Endothelial cell (in vitro differentiated cells): Measurements from ENCODE around the gene C9orf50. TPM values are rescaled to one million over a fixed set of nuclear protein-coding genes. Genes with fewer than 3 reads are reported as not detected.

Experiments used
- DNase-seq: peaks from one replicate; pipeline ENCODE4 v3.0.0; 2021; ENCODE audit warnings: low spot score
- H3K27ac Mint-ChIP-seq: one replicate; pipeline ENCODE4 v1.8.0; 2021; ENCODE audit warnings: mixed read lengths, inconsistent platforms; ENCODE audit not compliant: unreplicated experiment
- H3K27me3 Mint-ChIP-seq: one replicate; pipeline ENCODE4 v1.8.0; 2021; ENCODE audit warnings: mild to moderate bottlenecking, moderate library complexity, mixed read lengths, inconsistent platforms; ENCODE audit not compliant: unreplicated experiment
- H3K36me3 Mint-ChIP-seq: one replicate; pipeline ENCODE4 v1.8.0; 2021; ENCODE audit warnings: mild to moderate bottlenecking, low read depth, mixed read lengths, inconsistent platforms; ENCODE audit not compliant: unreplicated experiment
- H3K4me1 Mint-ChIP-seq: one replicate; pipeline ENCODE4 v1.8.0; 2021; ENCODE audit warnings: mild to moderate bottlenecking, mixed read lengths, inconsistent platforms; ENCODE audit not compliant: unreplicated experiment
- H3K4me3 Mint-ChIP-seq: one replicate; pipeline ENCODE4 v1.8.0; 2021; ENCODE audit warnings: mild to moderate bottlenecking, mixed read lengths, inconsistent platforms; ENCODE audit not compliant: unreplicated experiment
- H3K9me3 Mint-ChIP-seq: one replicate; pipeline ENCODE4 v1.8.0; 2021; ENCODE audit warnings: mixed read lengths, inconsistent platforms; ENCODE audit not compliant: unreplicated experiment
- CTCF ChIP-seq: fragments of 200-600 bp; sonication (generic); IDR thresholded peaks from one replicate; pipeline ENCODE4 v1.5.0; 2021; ENCODE audit warnings: antibody characterized with exemption; ENCODE audit not compliant: unreplicated experiment
- total RNA-seq: library from RNA; stranded (reverse); fragmentation: NEBNext Ultra II Directional; extraction: Animal tissue kit (Norgen Biotek cat#: 25700); gene quantifications from one replicate; pipeline ENCODE4 v1.2.1, GENCODE V29; 2021; ENCODE audit not compliant: unreplicated experiment

Gene C9orf50
- total RNA-seq, 1 donor from 2014 or later: not detected

DNA sequence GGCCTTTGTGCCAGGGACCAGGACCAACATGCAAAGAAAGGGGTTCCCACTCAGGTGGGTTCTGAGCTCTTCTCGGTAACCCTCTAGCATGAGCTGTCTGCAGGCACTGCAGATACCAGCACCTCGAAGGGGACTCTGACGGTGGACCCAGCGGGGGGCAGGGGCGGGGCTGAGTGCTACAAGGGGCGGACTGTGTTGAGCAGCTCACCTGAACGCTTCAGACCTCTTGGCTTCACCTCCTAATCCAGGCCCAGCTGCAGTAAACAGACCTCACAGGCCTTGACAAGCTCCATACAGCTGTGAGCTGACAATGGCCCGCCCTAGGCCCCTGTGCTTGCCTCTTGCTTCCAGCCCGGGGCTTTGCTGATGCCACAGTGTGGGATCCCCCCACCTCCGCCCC, 48.4 kb downstream of the C9orf50 start:
- peaks cover 17% of the 10 kb centered on the region for H3K4me1 Mint-ChIP-seq
- no peak for TF ChIP-seq CTCF

GRCh38 chr9:129572052-129572425, 48.9 kb downstream of the C9orf50 start:
- Mint-ChIP-seq H3K27me3 (peaks cover 9% of the 10 kb centered on the region), H3K36me3 (peaks cover 9% of the 10 kb centered on the region), H3K4me1 (peaks cover 14% of the 10 kb centered on the region), H3K4me3 (no peak overlapping the region), H3K27ac (no peak overlapping the region), H3K9me3 (no peaks in the 10 kb centered on the region)
- no peak for DNase-seq
- TF ChIP-seq CTCF: no peak

More for the DNA sequence above, 48.4 kb downstream of the C9orf50 start:
- H3K36me3 Mint-ChIP-seq: peaks cover 9% of the 10 kb centered on the region
- no peak overlapping the region for H3K27ac Mint-ChIP-seq
- no peaks in the 10 kb centered on the region for H3K9me3 Mint-ChIP-seq
- no peak for DNase-seq
- no peak overlapping the region for H3K4me3 Mint-ChIP-seq
- H3K27me3 Mint-ChIP-seq: peaks cover 9% of the 10 kb centered on the region

GRCh38 chr9:129571298-129572051, 49.4 kb downstream of the C9orf50 start:
- DNase-seq: no peak
- peaks cover 9% of the 10 kb centered on the region for H3K36me3 Mint-ChIP-seq
- H3K27ac Mint-ChIP-seq: no peak overlapping the region
- peaks cover 12% of the 10 kb centered on the region for H3K4me1 Mint-ChIP-seq
- peaks cover 12% of the 10 kb centered on the region for H3K27me3 Mint-ChIP-seq
- H3K9me3 Mint-ChIP-seq: no peaks in the 10 kb centered on the region
- H3K4me3 Mint-ChIP-seq: no peak overlapping the region
- TF ChIP-seq CTCF: no peak

- Mint-ChIP-seq H3K27me3 (peaks cover 9% of the 10 kb centered on the region), H3K4me3 (no peak overlapping the region), H3K4me1 (peaks cover 9% of the 10 kb centered on the region), H3K9me3 (no peaks in the 10 kb centered on the region), H3K27ac (no peak overlapping the region), H3K36me3 (peaks cover 3% of the 10 kb centered on the region)
- DNase-seq: no peak
- TF ChIP-seq CTCF: no peak
Observed at GRCh38 chr9:129570450-129571297, 50.2 kb downstream of the C9orf50 start.
